ENCODE results near the gene CETP.

GRCh38 chr16:56969769-56970168 is 8.0 kb downstream of the CETP start:
- TF ChIP-seq POLR2A (IDR thresholded peaks at IDR 0.05; ENCODE audit: low read depth, low read length) = no peak
- no peak for TF ChIP-seq TAF1 (IDR thresholded peaks at IDR 0.05; ENCODE audit: borderline replicate concordance, low read depth, low read length)
- no peak for TF ChIP-seq POLR2AphosphoS5 (IDR thresholded peaks at IDR 0.05; ENCODE audit: low read depth, low read length)

Measured in GM12892 (cell line).